VCaP (cell line): ENCODE results near the gene AP1S2.

Source experiments
- H3K27ac ChIP-seq: fragments of 450-650 bp; 2 replicates; pipeline ENCODE4 v1.5.1; 2017
- CTCF ChIP-seq: fragments of 450-650 bp; conservative IDR thresholded peaks from 2 replicates; pipeline ENCODE4 v1.5.1; 2017; ENCODE audit warnings: mild to moderate bottlenecking, moderate library complexity

The AP1S2 gene

GRCh38 chrX:15866147-15866546 lies 11.5 kb upstream of the AP1S2 start:
- H3K27ac ChIP-seq, result no peak overlapping the region
- no peak for TF ChIP-seq CTCF

- no peak overlapping the region for H3K27ac ChIP-seq
- no peak for TF ChIP-seq CTCF
Observed at GRCh38 chrX:15864629-15865028, 10.0 kb upstream of the AP1S2 start.

GRCh38 chrX:15864023-15864422 lies 9.4 kb upstream of the AP1S2 start:
- H3K27ac ChIP-seq, result no peak overlapping the region
- no peak for TF ChIP-seq CTCF

GRCh38 chrX:15860921-15861320 lies 6.3 kb upstream of the AP1S2 start:
- no peak for TF ChIP-seq CTCF
- H3K27ac ChIP-seq, result no peak overlapping the region

- TF ChIP-seq CTCF, result no peak
Observed at GRCh38 chrX:15858051-15858450, 3.4 kb upstream of the AP1S2 start.

GRCh38 chrX:15856636-15857035 lies 2.0 kb upstream of the AP1S2 start:
- no peak for TF ChIP-seq CTCF
- H3K27ac ChIP-seq, result peak overlapping the region; percentile 83

More at GRCh38 chrX:15858051-15858450, 3.4 kb upstream of the AP1S2 start:
- no peak overlapping the region for H3K27ac ChIP-seq

GRCh38 chrX:15856222-15856587 lies 1.6 kb upstream of the AP1S2 start:
- H3K27ac ChIP-seq, result peak overlapping the region; percentile 83
- TF ChIP-seq CTCF, result no peak
